GM21529 (cell line): Measurements from ENCODE around the gene RPL14.

Experiments used
- ATAC-seq: cut with Tn5 transposase; IDR thresholded peaks from one replicate; pipeline ENCODE4 v1.9.1; 2021; ENCODE audit not compliant: unreplicated experiment

Gene RPL14

GRCh38 chr3:40518067-40518466, 60.9 kb downstream of the RPL14 start:
- ATAC-seq = no peak
